Activated T-helper 9 cell treated with anti-CD3 and anti-CD28 coated beads, Interleukin-2, amount 50 U/mL, for 16 hours (primary cell): ENCODE results near the gene LMO2.

ENCODE experiments used
- DNase-seq: peaks from one replicate; pipeline ENCODE4 v3.0.0-alpha.2; 2020; ENCODE audit warnings: low read depth

The LMO2 gene

DNA sequence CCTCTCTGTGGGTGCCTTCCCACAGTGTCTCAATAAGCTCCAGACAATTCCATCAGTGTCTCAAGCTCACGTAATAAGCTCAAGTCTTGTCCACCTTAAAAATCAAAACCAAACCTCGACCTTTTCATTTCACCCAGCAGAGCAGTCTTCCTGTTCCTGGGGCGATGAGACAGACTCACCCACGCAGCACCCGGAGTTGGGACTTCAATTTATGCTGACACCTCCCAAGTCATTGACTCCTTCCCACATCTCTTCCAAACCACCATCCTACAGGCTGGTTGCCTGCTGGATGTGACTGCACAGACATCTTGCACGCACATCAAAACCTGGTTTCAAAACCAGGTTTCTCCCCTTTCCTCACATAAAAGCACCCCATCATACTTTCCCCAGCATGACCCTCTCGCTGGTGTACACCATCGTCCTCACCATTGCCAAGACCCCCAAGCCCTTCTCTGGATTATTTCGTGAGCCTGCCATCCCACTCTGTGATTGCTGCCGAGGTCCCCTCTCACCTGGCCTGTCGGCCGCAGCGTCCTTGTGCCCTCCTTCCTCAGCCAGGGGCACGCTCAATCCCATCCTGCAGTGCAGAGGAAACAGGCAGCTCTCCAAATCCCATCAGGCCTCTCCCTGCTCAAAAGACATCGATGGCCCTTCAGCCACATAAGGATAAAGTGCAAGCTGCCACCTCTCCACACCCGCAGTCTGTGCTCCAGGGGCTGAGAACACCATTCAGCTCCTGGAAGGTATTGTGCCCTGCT, 72.4 kb downstream of the LMO2 start:
- no peak for DNase-seq
